HG03159 (cell line): Measurements from ENCODE around the gene IFIT2.
"Not testable (repeated sequence)": the region's sequence is repeated elsewhere in the genome, so short reads cannot be mapped to it uniquely, and the experiment has no call there.

ENCODE experiments used
- ATAC-seq: cut with Tn5 transposase; IDR thresholded peaks from one replicate; pipeline ENCODE4 v1.9.1; 2021; ENCODE audit warnings: mild to moderate bottlenecking, moderate library complexity; ENCODE audit not compliant: unreplicated experiment

Gene IFIT2

DNA sequence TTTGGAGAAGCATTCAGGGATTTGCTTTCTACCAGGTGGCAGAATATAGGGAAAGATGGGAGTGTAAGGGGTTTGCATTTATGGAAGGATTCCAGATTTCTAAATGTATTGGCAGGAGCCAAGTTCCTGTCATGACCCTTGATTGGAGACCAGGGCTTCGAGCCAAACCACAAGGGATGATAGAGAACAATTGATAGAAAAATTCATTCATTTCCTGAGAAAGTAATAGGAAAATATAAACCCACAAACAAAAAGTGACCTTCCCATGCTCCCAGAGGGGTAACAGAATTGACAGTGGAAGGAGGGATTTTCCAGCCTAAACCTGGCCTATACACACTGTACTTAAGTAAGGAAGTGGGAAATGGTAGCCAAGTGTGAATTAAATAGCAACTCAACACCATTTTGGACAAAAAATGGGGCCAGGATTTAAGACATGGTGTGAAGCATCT lies 22.4 kb upstream of the IFIT2 start:
- no peak for ATAC-seq

DNA sequence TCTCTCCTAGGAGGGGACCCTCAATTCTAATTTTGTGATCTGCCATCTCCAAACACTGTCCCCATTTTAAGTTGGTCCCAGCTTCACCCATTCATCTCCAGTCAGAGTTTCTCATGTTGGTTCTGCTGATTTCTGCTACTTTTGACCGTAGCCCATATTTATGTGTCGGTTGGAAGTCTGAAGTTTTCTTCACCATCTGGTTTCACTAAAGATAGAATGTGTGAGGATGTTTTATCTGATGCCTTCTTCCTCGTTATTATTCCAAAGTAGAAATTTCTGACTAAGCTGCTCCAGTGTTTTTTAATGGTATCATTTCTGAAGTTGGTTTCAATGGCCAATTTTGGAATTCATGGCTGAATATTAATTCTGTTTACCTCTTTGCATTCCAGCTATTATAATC lies 21.3 kb upstream of the IFIT2 start:
- ATAC-seq, result no peak

DNA sequence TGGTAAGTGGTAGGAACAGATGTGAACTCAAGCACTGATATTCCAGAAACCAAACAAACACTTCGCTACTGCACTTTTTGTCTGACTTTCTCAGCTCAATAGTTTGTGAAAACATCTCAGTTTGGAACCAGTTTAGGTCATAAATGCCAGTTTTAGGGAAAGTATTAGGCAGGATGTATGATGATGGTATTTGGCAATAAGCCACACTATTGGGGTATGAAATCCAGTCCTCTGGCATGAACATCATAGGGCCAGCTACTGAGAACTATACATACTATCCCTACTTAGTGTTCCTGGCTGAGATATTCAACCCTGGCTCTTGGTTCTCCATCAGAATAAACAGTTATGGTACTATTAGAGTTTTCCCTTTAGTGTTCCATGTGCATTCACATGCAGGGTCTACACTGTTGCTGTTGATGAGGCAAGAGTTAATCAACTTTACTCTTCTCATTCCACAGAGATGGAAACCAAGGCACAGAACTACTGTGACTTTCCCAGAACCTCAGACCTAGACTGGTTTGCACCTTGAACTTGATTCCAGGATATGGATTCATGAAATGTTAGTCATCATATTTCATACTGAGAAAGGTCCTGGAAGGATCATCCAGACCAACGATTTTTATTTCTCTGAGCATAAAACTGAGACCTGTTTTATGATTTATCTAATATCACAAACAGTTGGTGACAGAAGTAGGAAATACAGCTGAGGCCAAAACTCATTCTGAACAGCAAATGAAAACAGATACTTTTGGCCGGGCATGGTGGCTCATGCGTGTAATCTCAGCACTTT lies 20.0 kb upstream of the IFIT2 start:
- no peak for ATAC-seq

DNA sequence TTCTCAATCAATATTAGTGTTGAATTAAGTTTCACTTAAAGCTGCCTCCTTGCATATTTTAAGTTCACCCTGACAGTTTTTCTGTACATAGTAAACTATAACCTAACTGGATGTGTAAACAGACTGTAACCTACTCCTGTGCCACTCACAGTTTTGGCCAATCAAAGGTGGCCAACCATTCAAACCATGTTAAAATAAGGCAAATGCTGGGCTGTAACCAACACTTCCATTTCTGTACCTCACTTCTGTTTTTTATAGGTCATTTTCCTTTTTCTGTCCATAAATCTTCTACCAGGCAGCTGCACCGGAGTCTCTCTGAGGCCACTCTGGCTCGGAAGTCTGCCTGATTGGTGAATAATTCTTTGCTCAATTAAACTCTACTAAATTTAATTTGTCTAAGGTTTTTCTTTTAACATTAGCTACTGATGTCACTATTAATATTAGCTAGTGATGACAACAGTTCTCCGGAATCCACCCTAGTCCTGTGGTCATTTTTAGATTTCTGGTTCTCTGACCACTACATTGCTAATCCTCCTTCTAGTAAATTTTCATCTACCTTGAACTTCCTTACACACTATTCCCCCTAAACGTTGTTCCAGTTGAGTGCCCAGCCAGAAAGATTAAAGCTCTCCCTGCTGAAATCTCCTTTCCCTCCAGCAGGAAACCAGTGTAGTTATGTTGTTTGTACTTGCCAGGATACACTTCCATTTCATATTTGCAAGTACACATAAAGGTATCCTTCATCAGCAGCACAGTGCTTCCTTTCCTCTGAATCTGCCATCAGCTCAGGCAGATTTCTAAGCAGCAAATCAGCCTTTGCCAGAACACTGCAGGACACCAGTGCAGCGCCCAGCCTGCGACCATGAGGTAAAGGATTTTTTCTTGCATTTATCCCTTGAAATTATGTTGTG lies 18.6 kb upstream of the IFIT2 start:
- ATAC-seq, result no peak

- no peak for ATAC-seq
These were observed 17.8 kb upstream of the IFIT2 start for GRCh38 chr10:89283936-89284475.

GRCh38 chr10:89284711-89285110 lies 17.1 kb upstream of the IFIT2 start:
- ATAC-seq, result not testable (repeated sequence)

GRCh38 chr10:89285303-89285702 lies 16.5 kb upstream of the IFIT2 start:
- ATAC-seq, result not testable (repeated sequence)

GRCh38 chr10:89294721-89295239 lies 7.1 kb upstream of the IFIT2 start:
- no peak for ATAC-seq

- ATAC-seq, result no peak
These were observed 6.2 kb upstream of the IFIT2 start for GRCh38 chr10:89295597-89295996.

DNA sequence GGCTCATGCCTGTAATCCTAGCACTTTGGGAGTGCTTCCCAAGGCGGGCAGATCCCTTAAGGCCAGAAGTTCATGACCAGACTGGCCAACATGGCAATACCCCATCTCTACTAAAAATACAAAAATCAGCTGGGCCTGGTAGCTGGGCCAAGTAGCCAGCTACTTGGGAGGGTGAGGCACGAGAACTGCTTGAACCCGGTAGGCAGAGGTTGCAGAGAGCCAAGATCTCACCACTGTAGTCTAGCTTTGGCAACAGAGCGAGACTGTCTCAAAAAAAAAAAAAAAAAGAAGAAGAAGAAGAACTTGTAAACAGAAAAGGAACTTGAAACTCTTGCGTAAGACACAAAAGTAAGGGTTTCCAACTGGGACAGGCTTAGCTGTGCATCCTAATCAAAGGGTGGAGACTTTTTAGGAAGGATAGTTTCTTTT lies 5.6 kb upstream of the IFIT2 start:
- no peak for ATAC-seq

DNA sequence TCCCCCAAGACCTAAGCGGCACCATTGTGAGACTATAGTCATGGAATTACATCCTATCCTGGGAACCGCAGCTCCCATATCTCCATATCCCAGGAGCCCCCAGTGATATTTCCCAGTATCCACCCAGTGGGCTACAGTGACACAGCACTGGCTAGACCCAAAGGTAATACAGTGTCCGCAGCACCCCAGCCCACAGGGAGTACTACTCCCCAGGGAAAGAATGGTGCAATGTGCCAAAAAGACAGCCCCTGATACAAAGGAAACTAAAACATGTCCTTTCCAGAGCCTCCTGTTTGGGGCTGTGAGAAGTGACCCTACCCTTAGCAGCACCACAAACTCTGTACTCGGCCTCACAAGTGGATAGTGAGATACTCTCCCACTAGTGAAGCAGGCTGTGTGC lies 4.5 kb upstream of the IFIT2 start:
- ATAC-seq, result no peak

DNA sequence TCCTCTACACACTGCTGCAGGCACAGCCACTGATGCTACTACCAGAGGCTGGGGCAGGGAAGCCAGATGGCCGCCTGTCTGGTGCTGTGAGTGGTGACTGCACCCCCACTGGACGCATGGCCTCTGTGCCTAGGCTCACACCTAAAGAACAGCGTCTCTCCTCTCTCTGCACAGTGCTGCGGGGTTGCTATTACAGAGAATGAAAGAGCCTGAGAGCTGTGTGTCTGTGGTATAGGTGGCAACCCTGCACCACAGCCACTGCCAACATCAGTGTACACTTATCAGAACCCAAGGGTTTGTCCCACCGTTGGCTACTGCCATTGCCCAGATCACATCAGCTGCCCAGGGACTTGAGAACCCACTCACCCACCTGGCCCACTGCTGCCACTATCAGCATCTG lies 4.1 kb upstream of the IFIT2 start:
- ATAC-seq, result no peak

DNA sequence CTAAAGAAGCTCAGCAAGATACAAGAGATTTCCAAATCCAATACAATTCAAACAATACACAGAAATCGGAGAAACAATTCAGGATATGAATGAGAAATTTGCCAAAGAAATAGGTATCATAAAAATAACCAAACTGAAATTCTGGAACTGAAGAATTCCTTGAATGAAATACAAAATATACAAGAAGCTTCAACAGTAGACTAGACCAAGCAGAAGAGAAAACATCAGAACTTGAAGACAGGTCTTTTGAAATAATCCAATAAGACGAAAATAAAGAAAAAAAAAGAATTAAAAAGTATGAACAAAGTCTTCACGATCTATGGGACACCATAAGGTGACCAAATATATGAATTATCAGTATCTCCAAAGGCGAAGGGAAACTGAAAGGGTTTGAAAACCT lies 2.8 kb upstream of the IFIT2 start:
- ATAC-seq, result no peak

DNA sequence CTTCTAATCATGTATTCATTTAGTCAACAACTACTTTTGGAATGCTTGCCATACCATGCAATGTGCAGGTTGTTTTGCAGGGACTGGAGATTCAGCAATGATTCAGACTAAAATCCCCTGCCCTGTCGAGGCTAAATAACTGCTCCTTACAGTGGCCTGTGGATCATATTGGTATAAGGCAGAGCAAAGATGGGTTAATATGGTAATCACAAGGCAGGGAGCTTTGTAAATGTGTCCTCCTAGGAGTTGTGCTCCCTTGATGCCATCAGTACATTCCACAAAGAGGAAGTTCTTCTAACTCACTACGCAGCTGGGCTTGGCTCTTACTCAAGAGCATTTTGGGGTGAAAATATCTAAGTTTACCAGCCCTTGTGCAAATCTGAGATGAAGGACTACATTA lies 614 bp upstream of the IFIT2 start:
- peak; percentile 15 for ATAC-seq

DNA sequence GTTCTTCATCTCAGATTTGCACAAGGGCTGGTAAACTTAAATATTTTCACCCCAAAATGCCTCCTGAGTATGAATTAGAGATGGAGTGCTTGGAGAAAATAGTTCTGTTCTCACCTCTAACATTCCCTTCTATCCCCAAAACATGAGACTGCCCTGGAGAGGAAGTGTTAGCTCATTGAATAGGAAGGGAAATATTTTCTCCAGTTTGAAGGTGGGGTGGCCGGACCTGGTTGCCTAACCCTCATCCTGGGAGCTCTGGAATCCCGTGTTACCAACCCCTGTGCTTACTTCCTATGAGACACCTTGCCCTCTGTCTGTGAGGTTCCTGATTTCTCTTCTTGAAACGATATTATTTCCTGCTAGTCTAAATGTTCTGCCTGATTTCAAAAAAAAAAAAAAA lies 779 bp downstream of the IFIT2 start:
- no peak for ATAC-seq

DNA sequence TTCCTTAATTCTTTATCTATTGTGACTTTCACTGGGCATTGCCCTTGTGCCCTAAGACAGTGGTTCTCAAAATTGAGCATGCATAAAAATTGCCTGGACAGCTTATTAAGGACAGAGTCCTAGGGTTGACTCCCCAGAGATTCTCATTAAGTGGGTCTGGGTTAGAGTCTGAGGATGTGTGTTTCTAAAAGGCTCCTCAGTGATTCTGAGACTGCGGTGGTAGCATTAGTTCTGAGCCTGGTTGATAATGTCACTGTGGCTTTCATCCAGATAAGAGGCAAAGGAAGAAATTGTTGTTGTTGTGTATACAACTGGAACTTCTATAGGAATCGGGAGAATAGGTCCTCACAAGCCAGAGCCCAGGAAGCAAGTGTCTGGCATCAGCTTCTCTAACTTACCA lies 1.3 kb downstream of the IFIT2 start:
- ATAC-seq, result no peak

DNA sequence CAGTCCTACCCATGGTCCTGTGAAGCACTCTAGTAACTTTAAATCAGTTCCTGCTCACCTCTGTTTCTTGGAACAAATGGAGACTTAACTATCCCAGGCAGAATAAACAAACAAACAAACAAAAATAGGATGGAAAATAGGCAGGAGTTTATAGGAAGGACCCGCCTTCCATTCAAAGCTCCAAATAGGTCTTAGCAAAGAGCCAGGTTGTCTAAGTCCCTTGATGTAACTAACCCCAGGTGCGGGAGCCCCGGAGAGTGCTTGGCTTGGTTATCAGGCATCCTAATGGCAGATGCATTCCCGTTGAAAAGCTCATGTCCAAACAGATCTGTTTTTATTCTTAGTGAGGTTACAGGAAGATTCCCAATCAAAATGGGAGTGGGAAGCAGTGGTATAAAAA lies 2.2 kb downstream of the IFIT2 start:
- no peak for ATAC-seq

DNA sequence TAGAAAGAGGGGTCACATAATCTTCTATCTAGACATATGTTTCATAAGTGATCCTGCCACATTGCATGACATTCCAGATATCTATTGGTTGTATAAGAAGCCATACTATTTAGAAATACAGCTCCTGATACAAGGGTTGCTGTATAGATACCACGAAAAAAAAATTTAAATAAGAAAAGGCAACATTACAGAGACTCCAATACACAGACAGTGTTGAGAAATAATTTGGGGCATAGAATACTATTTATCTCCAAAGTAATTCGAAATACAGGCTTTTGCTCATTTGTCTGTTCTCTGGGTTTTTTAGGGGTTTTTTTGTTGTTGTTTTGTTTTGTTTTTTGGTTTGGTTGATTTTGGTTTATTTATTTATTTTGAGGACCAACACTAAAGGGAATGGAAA lies 2.6 kb downstream of the IFIT2 start:
- no peak for ATAC-seq

DNA sequence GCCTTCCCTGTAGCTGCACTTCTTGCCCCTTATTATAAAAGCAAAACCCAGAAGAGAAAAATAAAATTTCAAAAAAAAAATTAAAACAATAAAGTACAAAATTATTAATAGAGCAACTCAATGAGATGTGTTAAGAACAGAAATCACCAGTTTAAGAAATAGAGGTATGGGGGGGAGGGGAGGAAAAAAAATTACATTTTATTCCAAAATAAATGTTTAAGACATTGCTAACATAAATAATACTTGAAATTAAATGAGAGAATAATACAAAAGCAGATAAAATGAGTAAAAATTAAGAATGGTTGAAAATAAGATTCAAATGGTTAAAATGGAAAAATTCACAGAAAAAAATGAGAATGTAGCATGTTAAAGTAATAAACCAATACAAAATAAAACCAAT lies 3.1 kb downstream of the IFIT2 start:
- ATAC-seq, result no peak

DNA sequence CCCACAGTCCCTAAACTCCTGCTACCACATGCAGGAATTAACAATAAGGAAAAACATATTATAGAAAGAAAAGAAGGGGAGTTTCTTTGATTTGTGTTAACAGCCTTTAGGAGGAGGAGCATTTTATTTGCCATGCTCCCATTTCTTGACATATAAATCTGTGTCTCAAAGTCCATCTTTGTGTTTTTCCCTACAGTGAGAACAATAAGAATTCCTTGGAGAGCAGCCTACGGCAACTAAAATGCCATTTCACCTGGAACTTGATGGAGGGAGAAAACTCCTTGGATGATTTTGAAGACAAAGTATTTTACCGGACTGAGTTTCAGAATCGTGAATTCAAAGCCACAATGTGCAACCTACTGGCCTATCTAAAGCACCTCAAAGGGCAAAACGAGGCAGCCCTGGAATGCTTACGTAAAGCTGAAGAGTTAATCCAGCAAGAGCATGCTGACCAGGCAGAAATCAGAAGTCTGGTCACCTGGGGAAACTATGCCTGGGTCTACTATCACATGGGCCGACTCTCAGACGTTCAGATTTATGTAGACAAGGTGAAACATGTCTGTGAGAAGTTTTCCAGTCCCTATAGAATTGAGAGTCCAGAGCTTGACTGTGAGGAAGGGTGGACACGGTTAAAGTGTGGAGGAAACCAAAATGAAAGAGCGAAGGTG lies 4.1 kb downstream of the IFIT2 start:
- ATAC-seq, result no peak
